GM23248 (cell line): ENCODE results near the gene MEF2A. TPM values are rescaled to one million over a fixed set of nuclear protein-coding genes. Genes with fewer than 3 reads are reported as not detected.

Experiments
- DNase-seq: peaks from one replicate; pipeline ENCODE4 v3.0.0-alpha.2; 2015
- H2AFZ ChIP-seq: fragments of 200-600 bp; sonication (generic); 2 replicates; pipeline ENCODE4 v1.6.1; 2016; ENCODE audit warnings: antibody characterized with exemption
- H3F3A ChIP-seq: fragments of 200-600 bp; sonication (generic); 2 replicates; pipeline ENCODE4 v1.6.1; 2016; ENCODE audit warnings: mild to moderate bottlenecking, antibody characterized with exemption, mixed run types; ENCODE audit not compliant: insufficient read depth
- H3K27ac ChIP-seq: fragments of 200-600 bp; sonication (generic); 2 replicates; pipeline ENCODE4 v1.5.1; 2016; ENCODE audit warnings: mild to moderate bottlenecking
- H3K27me3 ChIP-seq: fragments of 200-600 bp; sonication (generic); replicated peaks from 2 replicates; pipeline ENCODE4 v1.6.1; 2016; ENCODE audit warnings: mild to moderate bottlenecking; ENCODE audit not compliant: insufficient read depth
- H3K36me3 ChIP-seq: fragments of 200-600 bp; sonication (generic); 2 replicates; pipeline ENCODE4 v1.6.1; 2016; ENCODE audit warnings: low read depth, mild to moderate bottlenecking
- H3K4me1 ChIP-seq: fragments of 200-600 bp; sonication (generic); 2 replicates; pipeline ENCODE4 v1.6.1; 2016; ENCODE audit warnings: mild to moderate bottlenecking; ENCODE audit not compliant: insufficient read depth
- H3K4me2 ChIP-seq: fragments of 200-600 bp; sonication (generic); one replicate; pipeline ENCODE4 v1.6.1; 2016; ENCODE audit warnings: mild to moderate bottlenecking; ENCODE audit not compliant: unreplicated experiment
- H3K4me3 ChIP-seq: fragments of 200-600 bp; sonication (generic); 2 replicates; pipeline ENCODE4 v1.5.1; 2016; ENCODE audit warnings: mild to moderate bottlenecking
- H3K79me2 ChIP-seq: fragments of 200-600 bp; sonication (generic); 2 replicates; pipeline ENCODE4 v1.6.1; 2016; ENCODE audit warnings: mild to moderate bottlenecking; ENCODE audit not compliant: insufficient read depth
- H3K9ac ChIP-seq: fragments of 200-600 bp; sonication (generic); 2 replicates; pipeline ENCODE4 v1.6.1; 2016; ENCODE audit warnings: mild to moderate bottlenecking
- H3K9me2 ChIP-seq: fragments of 200-600 bp; sonication (generic); 2 replicates; pipeline ENCODE4 v1.6.1; 2016; ENCODE audit warnings: mixed run types, mild to moderate bottlenecking, moderate library complexity; ENCODE audit not compliant: insufficient read depth
- H3K9me3 ChIP-seq: fragments of 200-600 bp; sonication (generic); one replicate; pipeline ENCODE4 v1.6.1; 2017; ENCODE audit warnings: low read depth
- H4K20me1 ChIP-seq: fragments of 200-600 bp; sonication (generic); 2 replicates; pipeline ENCODE4 v1.6.0; 2016; ENCODE audit not compliant: insufficient read depth
- EZH2 ChIP-seq: fragments of 200-600 bp; sonication (generic); IDR thresholded peaks from 2 replicates; pipeline ENCODE4 v1.6.1; 2018; ENCODE audit warnings: antibody characterized with exemption, mild to moderate bottlenecking; ENCODE audit not compliant: insufficient read depth, poor library complexity, severe bottlenecking
- EZH2phosphoT487 ChIP-seq: fragments of 200-600 bp; sonication (generic); IDR thresholded peaks from 2 replicates; pipeline ENCODE4 v1.6.1; 2018; ENCODE audit warnings: antibody characterized with exemption, moderate library complexity, mild to moderate bottlenecking, low read depth; ENCODE audit not compliant: insufficient read depth
- WGBS, 2 experiments: methylation state at CpG; one replicate each; pipeline ENCODE4 v1.1.6; 2015 to 2017; ENCODE audit warnings: low lambda C conversion rate in 2 of 2, low coverage in 1 of 2; ENCODE audit errors: missing lambda C conversion rate in 2 of 2; 5-methylcytosine and 5-hydroxymethylcytosine counted together
- in situ Hi-C: fragments of 300-500 bp; cut with MboI; formaldehyde crosslinking; loops from 2 replicates; pipeline ENCODE4 v1.15.0; 2020
- polyA plus RNA-seq: library from polyadenylated mRNA; unstranded; fragments of >200 nt; fragmentation: Nextera tagmentation; extraction: Ambion mirVana; gene quantifications from 2 replicates; pipeline ENCODE4 v1.2.1, GENCODE V29; 2016
- total RNA-seq: library from RNA; depleted of rRNA; stranded (reverse); fragments of >200 nt; shearing (Covaris generic); gene quantifications from 2 replicates; pipeline ENCODE4 v1.2.3, GENCODE V29; 2014

The MEF2A gene
- total and polyA plus RNA-seq, 2 experiments from 2014 or later, result 24.3 to 37.8 TPM

GRCh38 chr15:99542828-99543227, 23.0 kb upstream of the MEF2A start:
- DNase-seq, result peak; percentile 70
- in situ Hi-C loops, result no loop called here

DNA sequence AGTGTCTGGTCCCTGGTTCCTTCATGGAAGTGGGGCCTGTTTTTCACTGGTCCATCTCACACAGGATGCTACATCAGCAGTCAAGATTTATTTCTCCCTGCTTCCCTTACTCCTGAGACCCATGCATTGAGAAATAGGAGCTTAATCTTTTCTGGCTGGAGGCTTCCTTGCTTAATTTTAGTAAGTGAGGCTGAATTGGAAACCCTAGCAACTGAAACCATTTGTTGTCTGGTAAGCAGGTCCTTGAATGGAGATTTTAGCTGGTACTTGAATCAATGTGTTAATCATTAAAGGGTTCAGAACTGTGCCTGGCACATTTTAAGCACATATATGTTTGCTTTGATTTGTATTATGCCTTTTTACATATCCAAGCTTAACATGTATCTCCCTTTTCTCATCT, 20.2 kb upstream of the MEF2A start:
- DNase-seq, result no peak
- Histone ChIP-seq H3K79me2 (no peaks in the 10 kb centered on the region), H3K4me1 (peaks cover 11% of the 10 kb centered on the region), H3K36me3 (no peaks in the 10 kb centered on the region), H3K9ac (no peak overlapping the region), H3K4me3 (no peak overlapping the region), H3K27ac (no peak overlapping the region), H3K27me3 (no peaks in the 10 kb centered on the region), H2AFZ (no peak overlapping the region), H3K9me3 (no peaks in the 10 kb centered on the region), H3K4me2 (no peak overlapping the region), H4K20me1 (no peaks in the 10 kb centered on the region), H3K9me2 (no peaks in the 10 kb centered on the region), H3F3A (no peaks in the 10 kb centered on the region; the same call in 1 of the 2 replicates)
- TF ChIP-seq EZH2 (no peak), EZH2phosphoT487 (no peak)
- in situ Hi-C loops, result no loop called here

More at GRCh38 chr15:99542828-99543227, 23.0 kb upstream of the MEF2A start:
- Histone ChIP-seq H3K9ac (no peak overlapping the region), H3K27ac (no peak overlapping the region), H2AFZ (no peak overlapping the region), H3K9me2 (no peaks in the 10 kb centered on the region), H4K20me1 (no peaks in the 10 kb centered on the region), H3K9me3 (no peaks in the 10 kb centered on the region), H3K4me1 (peaks cover 11% of the 10 kb centered on the region), H3K4me2 (peak overlapping the region; percentile 36), H3K79me2 (no peaks in the 10 kb centered on the region), H3K4me3 (no peak overlapping the region), H3K36me3 (no peaks in the 10 kb centered on the region), H3K27me3 (no peaks in the 10 kb centered on the region), H3F3A (no peaks in the 10 kb centered on the region; the same call in 1 of the 2 replicates)
- TF ChIP-seq EZH2, result no peak
- no peak for TF ChIP-seq EZH2phosphoT487

DNA sequence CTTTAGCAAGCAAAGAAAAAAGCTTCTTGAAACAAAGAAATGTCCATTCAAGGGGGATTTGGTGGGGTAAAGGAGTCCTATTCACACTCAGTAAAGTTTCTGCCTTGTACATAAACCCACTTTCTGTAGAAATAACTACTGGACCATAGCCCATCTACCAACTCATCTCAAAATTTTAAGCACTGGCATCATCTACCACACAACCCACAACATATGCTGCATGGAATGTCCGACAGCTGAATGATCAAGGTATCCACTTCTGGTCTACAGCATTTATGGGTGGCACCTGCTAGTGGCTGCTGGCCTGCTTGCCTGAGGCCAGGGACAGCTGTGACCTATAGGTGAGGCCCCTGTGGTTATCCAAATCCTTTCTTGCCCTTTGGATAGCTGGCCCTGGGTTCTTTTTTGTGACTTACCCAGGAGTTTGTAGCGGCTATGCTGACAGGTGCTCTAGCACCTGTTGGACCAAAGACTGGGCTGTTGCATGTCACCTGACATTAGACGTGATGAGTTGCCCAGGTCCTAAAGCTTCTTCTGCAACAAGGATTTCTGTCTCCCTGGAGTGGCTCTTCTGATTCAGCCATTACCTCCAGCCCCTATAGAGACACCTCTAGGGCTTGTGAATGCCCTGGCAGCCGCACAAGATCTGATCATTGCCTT, 19.2 kb upstream of the MEF2A start:
- in situ Hi-C loops, result no loop called here
- peaks cover 11% of the 10 kb centered on the region for H3K4me1 ChIP-seq
- no peaks in the 10 kb centered on the region for H3K9me3 ChIP-seq
- no peaks in the 10 kb centered on the region for H3K36me3 ChIP-seq
- no peak overlapping the region for H3K4me3 ChIP-seq
- no peaks in the 10 kb centered on the region for H3K9me2 ChIP-seq
- no peak for DNase-seq
- H3K27ac ChIP-seq, result no peak overlapping the region
- 84 to 89% methylated on average over 4 of the region's 4 CpGs for WGBS, 2 experiments
- H3K27me3 ChIP-seq, result no peaks in the 10 kb centered on the region
- H4K20me1 ChIP-seq, result no peaks in the 10 kb centered on the region
- no peak for TF ChIP-seq EZH2phosphoT487
- no peak overlapping the region for H3K4me2 ChIP-seq
- H3F3A ChIP-seq, result no peaks in the 10 kb centered on the region; the same call in 1 of the 2 replicates
- H3K9ac ChIP-seq, result no peak overlapping the region
- H2AFZ ChIP-seq, result no peak overlapping the region
- no peaks in the 10 kb centered on the region for H3K79me2 ChIP-seq

GRCh38 chr15:99547517-99547916, 18.3 kb upstream of the MEF2A start:
- Histone ChIP-seq H3K9ac (no peak overlapping the region), H3K9me2 (no peaks in the 10 kb centered on the region), H3K4me3 (no peak overlapping the region), H3K27me3 (no peaks in the 10 kb centered on the region), H3K79me2 (no peaks in the 10 kb centered on the region), H3K36me3 (no peaks in the 10 kb centered on the region), H3K9me3 (no peaks in the 10 kb centered on the region), H3F3A (no peaks in the 10 kb centered on the region; the same call in 1 of the 2 replicates), H2AFZ (no peak overlapping the region), H3K27ac (no peak overlapping the region), H3K4me2 (no peak overlapping the region), H4K20me1 (no peaks in the 10 kb centered on the region), H3K4me1 (peaks cover 8% of the 10 kb centered on the region)
- WGBS, 2 experiments, result 80 to 82% methylated on average over 3 of the region's 3 CpGs
- no peak for TF ChIP-seq EZH2phosphoT487
- no peak for TF ChIP-seq EZH2
- no peak for DNase-seq
- in situ Hi-C loops, result no loop called here

DNA sequence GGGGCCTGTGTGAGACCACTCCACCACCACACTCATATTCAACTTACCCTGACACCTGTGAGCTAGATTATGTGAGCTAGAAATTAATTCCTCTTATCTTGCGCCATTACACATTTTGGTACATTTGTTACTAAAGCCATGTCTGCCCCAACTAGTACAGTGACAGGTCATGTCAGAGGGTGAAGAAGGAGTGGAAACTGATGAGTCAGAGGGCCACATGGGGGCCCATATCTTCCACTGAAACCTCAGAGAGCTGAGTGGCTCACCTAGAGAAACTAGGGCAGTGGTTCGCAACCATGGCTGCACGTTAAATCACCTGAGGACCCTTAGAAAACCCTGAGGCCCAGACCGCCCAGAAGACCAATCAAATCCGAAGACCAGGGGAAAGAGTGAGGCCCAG, 15.7 kb upstream of the MEF2A start:
- H4K20me1 ChIP-seq, result no peaks in the 10 kb centered on the region
- no peaks in the 10 kb centered on the region for H3K36me3 ChIP-seq
- H3K4me1 ChIP-seq, result no peaks in the 10 kb centered on the region
- in situ Hi-C loops, result no loop called here
- no peak overlapping the region for H2AFZ ChIP-seq
- 83 to 85% methylated on average over 5 of the region's 5 CpGs for WGBS, 2 experiments
- H3K4me3 ChIP-seq, result no peak overlapping the region
- no peak for DNase-seq
- no peaks in the 10 kb centered on the region for H3K79me2 ChIP-seq
- TF ChIP-seq EZH2 (no peak), EZH2phosphoT487 (no peak)
- no peaks in the 10 kb centered on the region for H3F3A ChIP-seq
- no peaks in the 10 kb centered on the region for H3K9me3 ChIP-seq
- no peaks in the 10 kb centered on the region for H3K27me3 ChIP-seq
- H3K9ac ChIP-seq, result no peak overlapping the region
- H3K9me2 ChIP-seq, result no peaks in the 10 kb centered on the region
- H3K4me2 ChIP-seq, result no peak overlapping the region
- no peak overlapping the region for H3K27ac ChIP-seq
